DMS79 (cell line): ENCODE measurements around the gene PDILT.

Experiments
- DNase-seq: peaks from one replicate; lab custom pipeline; 2025; lab: John Stamatoyannopoulos, UW

Gene PDILT

DNA sequence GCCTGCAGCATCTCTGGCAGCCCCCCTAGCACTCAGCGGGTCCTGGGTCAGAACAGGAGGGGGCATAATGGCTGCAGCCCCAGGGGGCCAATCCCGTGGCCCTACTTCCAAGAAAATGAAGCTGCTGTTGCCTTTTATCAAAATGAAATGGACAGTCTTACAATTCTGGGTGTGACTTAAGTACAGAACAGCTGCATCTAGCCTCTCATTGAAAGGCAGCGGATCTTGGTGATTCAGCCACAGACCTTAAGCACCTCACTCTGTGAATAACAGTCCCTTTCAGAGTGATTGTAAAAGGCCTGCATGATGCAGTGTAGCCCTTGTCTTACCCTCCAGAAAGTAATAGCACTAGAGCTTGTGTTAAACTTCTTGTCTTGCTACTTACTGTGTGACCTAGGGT lies 40.5 kb downstream of the PDILT start:
- no peak for DNase-seq

DNA sequence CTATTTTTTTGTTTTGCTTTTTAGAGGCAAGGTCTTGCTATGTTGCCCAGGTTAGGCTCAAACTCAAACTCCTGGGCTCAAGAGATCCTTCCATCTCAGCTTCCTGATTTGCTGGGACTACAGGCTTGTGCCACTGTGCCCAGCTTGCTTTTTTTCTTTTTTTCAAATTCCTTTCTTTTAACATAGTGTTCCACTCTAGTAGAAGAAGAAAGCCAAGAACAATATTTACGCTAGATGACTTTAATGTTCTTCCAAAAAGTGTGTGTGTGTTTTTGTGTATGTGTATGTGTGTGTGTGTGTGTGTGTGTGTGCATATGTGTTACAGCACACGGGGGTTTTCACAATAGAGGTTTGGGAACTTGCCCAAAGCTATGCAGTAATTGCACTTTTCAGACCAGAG lies 41.3 kb downstream of the PDILT start:
- no peak for DNase-seq

DNA sequence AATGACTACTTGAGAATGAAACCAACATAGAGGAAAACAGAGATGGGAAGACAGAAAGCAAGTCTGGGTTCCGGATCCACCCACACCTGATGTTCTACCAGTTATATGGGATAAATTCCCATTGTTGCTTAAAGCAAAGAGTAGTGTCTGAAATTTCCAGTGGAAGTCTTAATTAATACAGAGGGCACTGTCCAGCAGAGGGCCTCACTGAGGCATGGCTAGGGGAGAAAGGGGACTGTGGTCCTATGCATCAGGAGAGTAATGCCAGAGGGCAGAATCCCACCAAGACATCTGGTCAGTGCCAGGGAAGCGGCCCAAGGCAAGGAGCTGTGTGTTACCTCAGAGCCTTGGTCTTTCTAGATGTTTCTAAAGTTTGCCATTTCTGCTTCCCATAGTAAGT lies 44.5 kb downstream of the PDILT start:
- DNase-seq, result no peak

DNA sequence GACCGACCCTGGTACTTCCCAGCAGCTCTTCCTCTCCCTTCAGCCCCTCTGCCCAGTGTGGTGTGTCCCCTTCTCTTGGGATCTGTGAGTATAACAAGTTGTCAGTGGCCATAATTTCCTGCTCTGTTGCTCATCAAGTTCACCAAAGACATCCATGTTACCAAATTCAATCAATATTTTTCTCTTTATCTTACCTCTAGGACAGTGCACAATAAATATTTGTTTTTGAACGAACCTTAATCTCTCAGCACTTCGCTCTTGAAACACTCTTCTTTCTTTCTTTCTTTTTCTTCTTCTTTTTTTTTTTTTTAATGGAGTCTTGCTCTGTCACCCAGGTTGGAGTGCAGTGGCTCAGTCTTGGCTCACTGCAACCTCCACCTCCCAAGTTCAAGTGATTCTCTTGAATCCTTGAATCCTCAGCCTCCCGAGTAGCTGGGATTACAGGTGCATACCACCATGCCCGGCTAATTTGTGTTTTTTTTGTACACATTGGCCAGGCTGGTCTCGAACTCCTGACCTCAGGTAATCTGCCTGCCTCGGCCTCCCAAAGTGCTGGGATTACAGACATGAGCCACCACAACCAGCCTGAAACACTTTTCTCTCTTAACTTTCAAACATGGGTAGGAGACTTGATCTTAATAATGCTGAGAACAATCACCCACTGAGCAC lies 49.3 kb downstream of the PDILT start:
- DNase-seq, result no peak

DNA sequence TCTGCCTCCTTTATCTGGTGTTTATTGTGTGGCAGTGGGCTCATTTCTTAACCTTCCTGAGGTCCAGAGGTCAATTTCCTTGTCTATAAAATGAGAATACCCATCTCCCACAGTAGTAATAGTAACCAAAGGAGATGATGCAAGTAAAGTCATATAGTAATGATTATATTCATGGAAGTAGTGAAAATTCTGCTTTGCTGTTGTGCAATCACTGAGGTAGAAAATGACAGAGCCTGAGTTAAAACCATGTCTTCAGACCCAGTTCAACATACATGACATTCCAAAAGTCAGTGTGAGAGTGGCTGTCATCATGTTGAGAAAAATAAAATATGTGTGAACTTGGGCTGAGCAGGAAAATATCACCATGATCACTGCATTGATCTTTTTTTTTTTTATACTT lies 51.2 kb downstream of the PDILT start:
- no peak for DNase-seq

GRCh38 chr16:20352615-20353014 lies 51.9 kb downstream of the PDILT start, which contains the start of gene UMOD:
TSS of gene UMOD (minus strand) at chr16:20352715. CDS start at chr16:20350737, 1,978 bp downstream.
- no peak for DNase-seq

- DNase-seq, result no peak
These were observed 54.9 kb downstream of the PDILT start for GRCh38 chr16:20349615-20350014.

- DNase-seq, result peak; percentile 5
These were observed 56.0 kb downstream of the PDILT start for GRCh38 chr16:20348365-20349185.

- no peak for DNase-seq
These were observed 56.7 kb downstream of the PDILT start for GRCh38 chr16:20347666-20348364.

DNA sequence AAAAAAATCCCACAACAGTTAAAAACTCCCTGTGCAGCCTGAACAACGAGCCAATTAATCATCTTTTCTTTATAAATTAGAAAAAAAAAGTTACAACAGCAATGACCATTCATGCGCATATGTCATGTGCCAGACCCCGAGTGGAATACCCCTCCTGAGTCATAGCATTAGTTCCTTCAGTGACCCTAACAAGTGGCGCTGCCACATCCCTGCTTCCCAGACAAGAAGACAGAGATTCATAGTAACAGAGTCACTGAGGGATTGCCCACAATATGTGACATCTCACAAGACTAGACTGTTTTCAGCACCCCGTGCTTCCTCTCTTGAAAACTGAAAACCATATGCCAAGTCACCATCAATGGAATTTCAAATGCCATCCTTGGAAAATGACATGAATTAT lies 59.9 kb downstream of the PDILT start:
- no peak for DNase-seq

- DNase-seq, result no peak
These were observed 64.8 kb downstream of the PDILT start for GRCh38 chr16:20339744-20340143.

DNA sequence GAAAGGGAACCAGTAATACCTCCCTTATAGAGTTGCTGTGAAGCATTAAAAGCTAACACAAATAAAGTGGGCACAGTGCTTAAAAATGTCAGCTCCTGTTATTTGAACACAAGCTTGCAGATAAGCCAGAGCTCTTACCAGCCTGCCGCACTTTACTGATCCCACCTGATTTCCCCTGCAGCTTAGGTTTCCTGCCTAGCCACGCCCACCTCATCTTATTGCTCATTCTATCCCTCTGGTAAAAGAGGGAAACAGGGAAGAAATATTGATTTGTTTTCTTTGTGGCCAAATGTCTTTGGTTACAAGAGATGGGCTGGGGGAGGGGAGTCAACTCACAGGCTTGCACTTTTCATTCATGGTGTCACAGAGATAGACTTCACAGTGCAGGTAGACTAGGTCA lies 67.6 kb downstream of the PDILT start:
- no peak for DNase-seq

GRCh38 chr16:20334396-20334795 lies 70.1 kb downstream of the PDILT start:
- DNase-seq, result no peak

DNA sequence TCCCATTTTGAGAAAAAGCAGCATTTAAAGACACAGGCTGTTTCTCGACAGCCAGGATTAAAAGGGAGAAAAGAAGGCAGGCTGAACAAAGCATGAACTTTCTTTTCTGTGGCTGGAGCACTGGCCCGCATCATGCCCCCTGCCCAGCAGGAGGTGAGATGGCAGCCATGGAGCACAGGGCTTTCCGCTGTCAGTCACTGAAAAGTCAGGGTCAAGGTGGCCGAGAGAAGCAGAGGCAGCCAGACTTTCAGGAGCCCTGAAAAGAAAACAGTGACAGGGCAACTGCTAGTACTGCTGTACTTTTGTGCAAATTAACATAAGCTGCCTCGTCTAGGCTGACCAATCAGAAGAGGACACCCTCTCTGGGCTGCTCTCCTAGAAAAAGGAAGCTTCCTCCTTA lies 71.4 kb downstream of the PDILT start:
- no peak for DNase-seq

- no peak for DNase-seq
These were observed 72.1 kb downstream of the PDILT start for GRCh38 chr16:20332411-20332810.

GRCh38 chr16:20331635-20332034 lies 72.9 kb downstream of the PDILT start:
- DNase-seq, result no peak

DNA sequence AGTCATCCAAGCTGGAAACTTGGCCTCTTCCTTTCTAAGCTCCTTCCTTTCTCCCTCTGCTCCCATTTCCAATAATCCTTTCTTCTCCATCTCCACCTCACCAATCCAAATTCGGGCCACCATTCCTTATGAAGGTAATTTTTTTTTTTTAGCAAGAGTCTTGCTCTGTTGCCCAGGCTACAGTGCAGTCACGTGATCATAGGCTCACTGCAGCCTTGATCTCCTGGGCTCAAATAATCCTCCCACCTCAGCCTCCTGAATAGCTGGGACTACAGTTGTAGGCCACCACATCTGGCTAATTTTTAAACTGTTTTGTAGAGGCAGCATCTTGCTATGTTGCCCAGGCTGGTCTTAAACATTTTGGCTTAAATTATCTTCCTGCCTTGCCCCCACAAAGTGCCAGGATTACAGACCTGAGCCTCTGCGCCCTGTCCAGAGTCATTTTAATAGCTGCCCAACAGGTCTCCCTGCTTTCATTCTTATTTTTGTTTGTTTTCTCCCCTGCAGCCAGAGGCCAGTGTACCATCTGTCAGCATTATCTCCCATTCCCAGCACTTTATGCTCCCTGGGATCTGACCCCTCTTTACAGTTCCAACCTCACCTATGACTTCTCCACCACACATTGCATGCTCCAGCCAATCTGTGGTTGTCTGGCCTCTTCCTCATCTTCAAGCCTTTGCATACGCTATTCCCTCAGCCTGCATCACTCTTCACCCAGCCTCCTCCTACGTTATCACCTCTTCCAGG lies 75.0 kb downstream of the PDILT start:
- no peak for DNase-seq

GRCh38 chr16:20327444-20328041 lies 77.0 kb downstream of the PDILT start, which contains the start of gene GP2:
TSS of gene GP2 (minus strand) at chr16:20327513. CDS start at chr16:20326431, 1,082 bp downstream.
- no peak for DNase-seq

GRCh38 chr16:20326321-20326720 lies 78.2 kb downstream of the PDILT start:
- DNase-seq, result no peak

- DNase-seq, result no peak
These were observed 79.5 kb downstream of the PDILT start for GRCh38 chr16:20325005-20325404.

- no peak for DNase-seq
These were observed 80.9 kb downstream of the PDILT start for GRCh38 chr16:20323591-20324117.
